Measurements from ENCODE around the gene TRIM50.
"Not testable (repeated sequence)": the region's sequence is repeated elsewhere in the genome, so short reads cannot be mapped to it uniquely, and the experiment has no call there.

Gene TRIM50

DNA sequence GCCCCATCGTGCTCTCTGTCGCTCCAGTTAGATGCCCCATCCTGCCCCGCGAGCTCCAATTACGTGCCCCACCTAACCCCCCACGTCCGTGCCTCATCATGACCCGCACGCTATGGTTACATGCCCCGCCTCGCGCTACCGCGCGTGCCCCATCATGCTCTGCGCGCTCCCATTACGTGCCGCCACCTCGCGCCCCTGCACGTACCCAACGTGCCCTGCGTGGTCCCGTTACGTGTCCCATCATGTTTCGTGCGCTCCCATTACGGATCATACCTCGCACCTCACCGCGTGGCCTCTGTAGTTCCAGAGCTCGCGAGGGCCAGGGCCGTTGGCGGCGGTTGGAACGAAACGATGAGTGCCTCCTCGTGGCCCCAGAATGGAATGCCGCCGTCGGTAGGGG, at the start of gene TRIM50, which contains the start of gene FKBP6:
Gene TRIM50 (minus strand): TSS at position 161 of the 400 bp plus-strand sequence. CDS start 3,295 bp downstream, outside the sequence.
Gene FKBP6 (plus strand): TSS at position 240 of the 400 bp plus-strand sequence. CDS start 268 bp downstream, outside the sequence.
- not testable (repeated sequence) for DNase-seq

DNA sequence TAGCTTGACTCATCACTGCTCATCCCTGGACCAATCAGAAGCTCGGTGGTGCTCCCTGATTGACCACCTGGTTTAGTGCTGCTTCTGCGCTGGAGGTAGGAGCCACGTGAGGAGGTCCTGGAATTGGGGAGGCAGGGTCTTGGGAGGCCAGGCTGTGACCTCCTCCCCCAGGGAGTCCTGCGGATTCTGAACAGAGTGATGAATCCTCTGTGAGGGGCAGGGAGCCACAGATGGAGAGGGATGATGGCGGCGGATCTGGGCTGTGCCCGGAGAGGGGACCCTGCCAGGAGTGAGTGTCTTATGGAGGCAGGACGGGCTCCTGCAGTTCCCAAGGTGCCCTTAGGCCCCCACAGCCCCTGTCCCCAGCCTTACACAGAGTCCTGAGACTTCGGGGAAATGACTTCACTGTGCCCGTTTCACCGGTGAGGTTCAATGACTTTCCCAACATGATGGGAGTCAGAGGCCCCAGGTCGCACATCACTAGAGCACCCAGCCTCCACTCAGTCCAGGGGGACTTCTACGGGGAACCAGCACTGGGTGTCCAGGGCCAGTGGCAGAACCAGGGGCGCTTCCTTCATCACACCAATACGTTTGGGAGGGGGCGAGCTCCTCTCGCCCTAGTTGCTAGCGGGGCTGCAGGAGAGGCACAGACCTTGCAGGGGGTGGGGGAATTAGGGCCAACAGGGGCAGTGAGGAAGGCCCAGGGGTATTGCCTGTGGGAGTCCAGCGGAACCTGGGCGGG, 49.0 kb upstream of the TRIM50 start:
- DNase-seq: no peak

- not testable (repeated sequence) for DNase-seq
These were observed 48.4 kb upstream of the TRIM50 start for GRCh38 chr7:73376262-73376661.

- no peak for DNase-seq
These were observed 45.9 kb upstream of the TRIM50 start for GRCh38 chr7:73373741-73374140.

DNA sequence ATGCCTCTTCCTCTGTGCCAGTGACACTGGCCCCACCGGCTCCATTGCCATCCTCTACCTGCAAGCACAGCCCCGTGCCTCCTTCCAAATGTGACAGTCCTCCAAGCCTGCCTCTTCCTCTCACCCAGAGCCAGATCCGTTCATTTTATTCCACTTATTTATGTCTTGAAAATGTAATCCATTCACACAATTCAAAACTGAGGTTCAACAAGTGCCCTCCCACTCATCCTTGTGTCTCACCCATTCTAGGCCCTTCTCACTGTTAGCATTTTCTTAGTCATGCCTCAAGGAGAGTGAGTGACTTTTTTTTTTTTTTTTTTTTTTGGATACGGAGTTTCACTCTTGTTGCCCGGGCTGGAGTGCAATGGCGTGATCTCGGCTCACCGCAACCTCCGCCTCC, 41.7 kb upstream of the TRIM50 start:
- no peak for DNase-seq

- no peak for DNase-seq
These were observed 41.1 kb upstream of the TRIM50 start for GRCh38 chr7:73369009-73369408.

DNA sequence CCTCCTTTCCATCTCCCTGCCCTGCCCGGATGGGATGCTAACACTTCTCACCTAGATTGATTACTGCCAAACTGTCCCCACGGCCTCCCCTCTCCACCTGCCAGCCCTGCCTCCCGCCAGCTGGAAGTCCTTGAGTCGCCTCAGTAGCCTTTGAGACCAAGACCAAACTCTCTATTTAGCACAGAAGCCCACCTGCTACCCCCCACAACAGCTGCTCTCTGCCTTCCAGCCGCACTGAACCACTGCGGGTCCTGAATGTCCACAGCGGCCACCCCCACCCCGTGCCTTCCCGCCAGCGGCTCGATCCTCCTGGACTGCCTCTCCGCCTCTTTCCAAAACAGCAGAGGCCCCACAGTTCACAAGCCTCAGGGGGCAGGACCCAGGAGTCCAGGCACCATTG, 39.1 kb upstream of the TRIM50 start:
- DNase-seq: no peak

DNA sequence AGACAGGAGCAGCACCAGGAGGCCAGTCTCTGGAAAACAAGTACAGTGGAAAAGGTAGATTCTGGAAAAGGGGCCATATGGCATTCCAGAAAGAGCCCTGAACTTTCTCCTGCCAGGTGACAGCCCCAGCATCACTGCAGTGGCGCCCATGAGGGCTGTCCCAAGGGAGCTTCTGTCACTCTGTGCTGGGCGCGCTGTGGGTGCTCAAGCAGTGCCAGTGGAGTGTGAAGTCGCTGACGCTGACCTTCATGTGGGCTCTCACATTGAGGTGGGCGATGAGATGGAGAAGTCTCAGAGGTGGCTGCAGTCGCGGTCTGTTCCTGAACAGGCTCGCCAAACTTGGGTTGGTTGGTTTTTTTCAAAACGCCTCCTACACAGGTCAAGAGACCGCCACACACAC, 38.2 kb upstream of the TRIM50 start:
- no peak for DNase-seq

GRCh38 chr7:73364006-73364728, 36.3 kb upstream of the TRIM50 start:
- DNase-seq: no peak

DNA sequence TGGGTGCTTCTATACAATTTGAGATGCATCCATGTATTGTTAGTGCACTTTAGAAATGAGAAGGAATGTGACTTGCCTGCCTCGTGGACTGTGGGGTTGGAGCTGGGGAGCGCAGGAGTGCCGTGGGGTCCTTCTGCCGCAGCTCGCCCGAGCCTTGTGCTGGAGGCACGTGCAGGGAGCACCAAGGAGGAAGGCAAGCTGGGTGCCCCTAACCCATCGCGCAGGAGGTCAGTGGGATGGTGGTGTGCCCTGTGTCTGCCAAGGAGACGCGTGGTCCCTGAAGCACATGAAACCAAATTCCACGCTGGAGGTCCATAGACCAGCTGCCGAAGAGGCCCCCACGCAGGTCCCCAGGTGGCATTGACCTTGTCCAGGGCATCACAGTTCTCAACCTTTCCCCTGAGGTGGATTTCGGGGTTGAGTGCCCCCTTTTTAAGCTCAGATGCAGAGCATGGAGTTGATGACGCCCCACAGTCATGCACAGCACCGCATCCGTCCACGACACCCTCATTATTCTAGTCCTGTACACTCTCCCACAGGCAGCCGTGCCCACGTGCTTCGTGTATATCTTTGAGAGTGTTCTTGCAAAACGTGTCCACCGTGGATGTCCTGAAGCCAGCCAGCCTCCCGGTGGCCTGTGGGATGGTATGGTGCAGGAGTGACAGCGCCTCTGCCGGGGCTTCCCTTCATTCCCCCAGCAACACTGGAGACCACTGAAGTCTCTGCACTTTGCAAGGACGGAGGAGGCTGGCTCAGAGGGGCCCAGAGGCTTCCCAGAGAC, 35.5 kb upstream of the TRIM50 start:
- no peak for DNase-seq

DNA sequence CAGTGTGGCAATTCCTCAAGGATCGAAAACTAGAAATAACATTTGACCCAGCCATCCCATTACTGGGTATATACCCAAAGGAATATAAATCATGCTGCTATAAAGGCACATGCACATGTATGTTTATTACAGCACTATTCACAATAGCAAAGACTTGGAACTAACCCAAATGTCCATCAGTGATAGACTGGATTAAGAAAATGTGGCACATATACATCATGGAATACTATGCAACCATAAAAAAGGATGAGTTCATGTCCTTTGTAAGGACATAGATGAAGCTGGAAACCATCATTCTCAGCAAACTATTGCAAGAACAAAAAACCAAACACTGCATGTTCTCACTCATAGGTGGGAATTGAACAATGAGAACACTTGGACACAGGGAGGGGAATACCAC, 32.7 kb upstream of the TRIM50 start:
- not testable (repeated sequence) for DNase-seq

- no peak for DNase-seq
These were observed 32.0 kb upstream of the TRIM50 start for GRCh38 chr7:73359746-73360375.

GRCh38 chr7:73359306-73359705, 31.4 kb upstream of the TRIM50 start:
- DNase-seq: no peak

- no peak for DNase-seq
These were observed 30.9 kb upstream of the TRIM50 start for GRCh38 chr7:73358590-73359275.

DNA sequence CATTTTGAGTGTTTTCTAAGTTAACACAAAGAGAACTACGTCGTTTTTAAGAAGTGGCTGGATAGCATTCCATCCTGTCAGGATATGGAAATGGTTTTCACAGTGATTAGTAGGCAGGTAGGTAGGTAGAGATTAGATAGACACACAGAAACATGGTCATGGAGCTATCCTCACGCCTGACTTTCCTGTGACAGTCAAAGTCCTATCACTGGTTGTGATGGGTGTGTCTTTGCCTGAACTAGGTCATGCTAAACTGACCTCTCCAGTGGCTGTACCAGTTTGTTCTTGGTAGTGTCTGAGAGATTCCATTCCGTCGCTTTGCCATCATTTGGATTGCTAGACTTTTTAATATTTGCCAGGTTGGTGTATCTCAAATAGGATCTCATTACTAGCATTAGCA, 28.3 kb upstream of the TRIM50 start:
- DNase-seq: no peak

DNA sequence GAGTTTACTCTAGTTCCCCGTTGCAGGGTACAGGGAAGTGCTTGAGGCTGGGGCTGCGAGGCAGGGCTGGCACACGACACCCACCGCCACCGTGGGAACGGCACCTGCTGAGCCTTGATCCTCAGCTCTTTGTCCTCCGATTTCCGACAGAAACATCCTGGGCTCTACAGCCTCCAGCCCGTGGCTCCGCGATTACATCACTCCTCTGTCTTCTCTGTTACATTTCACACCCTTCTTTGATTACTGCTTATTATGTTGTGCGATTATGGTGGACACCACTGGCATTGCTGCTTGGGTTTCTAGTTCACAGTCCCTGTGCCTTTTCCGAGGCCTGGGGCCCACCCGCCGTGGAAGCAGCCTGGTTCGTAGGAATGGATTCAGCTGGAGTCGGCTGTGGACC, 26.9 kb upstream of the TRIM50 start:
- no peak for DNase-seq

DNA sequence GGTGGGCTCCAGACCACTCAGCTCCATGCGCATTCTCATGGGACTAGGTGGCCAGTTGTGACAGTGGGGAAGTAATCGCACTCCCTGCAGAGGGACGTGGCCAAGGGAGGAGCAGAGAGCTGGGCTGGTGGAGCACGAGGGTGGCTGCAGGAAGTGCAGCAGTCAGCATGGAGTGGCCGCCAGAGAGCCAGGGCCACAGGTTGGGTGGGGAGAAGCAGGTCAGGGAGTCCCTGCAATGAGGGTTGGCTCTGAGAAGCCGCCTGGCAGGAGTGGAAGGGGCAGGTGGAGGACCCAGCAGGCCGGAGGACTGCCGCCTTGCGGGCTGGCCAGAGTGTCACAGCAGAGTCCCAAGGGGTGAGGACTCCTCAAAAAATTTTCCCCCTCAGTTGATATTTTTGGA, 26.3 kb upstream of the TRIM50 start:
- DNase-seq: no peak

DNA sequence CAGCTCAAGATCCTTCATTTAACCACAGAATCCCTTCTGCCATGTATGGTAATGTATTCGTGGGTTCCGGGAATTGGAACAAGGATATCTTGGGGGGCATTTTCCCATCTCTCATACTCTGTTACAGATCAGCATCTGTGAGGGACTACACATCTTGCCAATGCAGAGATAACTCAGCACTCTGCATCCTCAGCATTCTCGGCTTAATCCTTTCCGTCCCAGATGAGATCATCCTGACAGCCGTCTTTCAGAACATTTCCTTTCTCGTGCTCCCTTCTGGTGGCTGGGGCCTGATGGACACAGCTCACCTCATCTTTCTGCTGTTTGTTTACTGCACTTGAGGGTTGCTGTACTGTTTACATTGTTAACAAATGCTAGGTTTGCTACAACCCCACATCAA, 25.4 kb upstream of the TRIM50 start:
- DNase-seq: no peak

DNA sequence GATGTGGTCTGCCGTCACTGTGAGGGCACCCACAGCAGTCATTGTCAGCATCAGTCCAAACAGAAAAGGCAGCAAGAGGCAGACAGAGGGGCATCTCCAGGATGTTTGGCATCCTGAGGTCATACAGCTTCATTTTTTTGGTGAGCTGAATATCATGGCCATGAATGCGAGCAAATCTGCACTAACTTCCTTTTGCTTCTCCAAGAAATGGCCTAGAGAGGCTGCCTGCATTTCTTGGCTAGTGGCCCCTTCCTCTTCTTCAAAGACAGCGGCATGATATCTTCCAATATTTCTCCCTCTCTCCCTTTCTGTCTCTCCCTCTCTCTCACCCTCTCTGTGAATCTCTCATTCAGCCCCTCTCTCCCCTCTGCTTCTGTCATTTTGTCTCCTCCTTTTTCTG, 24.9 kb upstream of the TRIM50 start:
- DNase-seq: no peak

- DNase-seq: no peak
These were observed 23.7 kb upstream of the TRIM50 start for GRCh38 chr7:73351447-73352167.

GRCh38 chr7:73350306-73351068, 22.6 kb upstream of the TRIM50 start:
- no peak for DNase-seq

Measured in activated CD4-positive, CD25-positive, alpha-beta regulatory T cell treated with anti-CD3 and anti-CD28 coated beads, Interleukin-2, amount 50 U/mL, for 72 hours (primary cell).